GM12891 (cell line): ENCODE measurements around the gene WDR91.

Experiments used
- POLR2A ChIP-seq: IDR thresholded peaks from 2 replicates; pipeline ENCODE4 v1.6.1; 2011; ENCODE audit warnings: low read depth, low read length, control low read depth
- POLR2AphosphoS5 ChIP-seq: IDR thresholded peaks from 2 replicates; pipeline ENCODE4 v1.6.1; 2011; ENCODE audit warnings: low read depth, low read length, control low read depth

DNA sequence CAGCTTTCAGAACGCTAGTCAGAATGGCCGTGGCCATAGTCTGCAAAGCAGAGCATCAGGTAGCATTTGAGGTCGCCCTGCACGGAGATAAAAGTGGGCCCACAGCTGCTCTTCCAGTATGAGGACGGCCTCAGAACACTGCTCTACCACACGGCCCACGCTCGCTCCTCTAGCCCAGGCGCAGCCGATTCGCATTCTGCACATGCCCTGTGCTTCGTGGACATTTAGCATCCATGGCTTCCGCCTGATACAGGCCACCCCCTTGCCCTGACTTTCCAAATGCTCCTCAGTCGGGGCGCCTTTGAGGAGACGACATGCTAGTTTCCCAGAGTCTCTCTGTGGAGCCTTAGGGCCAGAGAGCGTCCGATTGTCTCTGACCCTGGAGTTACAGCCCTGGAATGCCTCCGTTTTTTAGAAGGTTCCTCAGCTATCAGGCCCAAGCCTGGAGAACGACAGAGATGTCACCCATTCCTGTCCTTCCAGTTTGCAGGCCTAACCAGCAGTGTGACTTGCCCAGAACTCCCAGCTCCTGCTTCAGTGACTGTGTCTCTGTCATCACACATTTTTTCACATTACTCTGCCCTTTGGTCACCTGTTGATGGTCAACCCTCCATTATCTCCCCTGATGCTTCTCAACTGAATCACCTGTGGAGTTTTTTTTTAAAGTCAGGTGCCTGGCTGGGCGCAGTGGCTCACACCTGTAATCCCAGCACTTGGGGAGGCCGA is 36.6 kb upstream of the WDR91 start:
- TF ChIP-seq POLR2A, result no peak
- TF ChIP-seq POLR2AphosphoS5, result no peak
